ENCODE data around the gene FPGS. TPM values are rescaled to one million over a fixed set of nuclear protein-coding genes. Genes with fewer than 3 reads are reported as not detected.
A peak's percentile ranks its signal among the peaks of the same experiment; 100 is the strongest.

Gene FPGS
- total RNA-seq, 1 donor from 2014 or later: 132 TPM

DNA sequence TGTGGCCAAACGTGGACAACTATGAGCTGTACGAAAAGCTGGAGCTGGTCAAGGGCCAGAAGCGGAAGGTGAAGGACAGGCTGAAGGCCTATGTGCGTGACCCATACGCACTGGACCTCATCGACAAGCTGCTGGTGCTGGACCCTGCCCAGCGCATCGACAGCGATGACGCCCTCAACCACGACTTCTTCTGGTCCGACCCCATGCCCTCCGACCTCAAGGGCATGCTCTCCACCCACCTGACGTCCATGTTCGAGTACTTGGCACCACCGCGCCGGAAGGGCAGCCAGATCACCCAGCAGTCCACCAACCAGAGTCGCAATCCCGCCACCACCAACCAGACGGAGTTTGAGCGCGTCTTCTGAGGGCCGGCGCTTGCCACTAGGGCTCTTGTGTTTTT, 13.5 kb upstream of the FPGS start:
- no peak overlapping the region for H3K4me3 ChIP-seq (ENCODE audit: low read depth, low read length)
- no peak for DNase-seq (ENCODE audit: low read depth)
- TF ChIP-seq, protein P1, sequence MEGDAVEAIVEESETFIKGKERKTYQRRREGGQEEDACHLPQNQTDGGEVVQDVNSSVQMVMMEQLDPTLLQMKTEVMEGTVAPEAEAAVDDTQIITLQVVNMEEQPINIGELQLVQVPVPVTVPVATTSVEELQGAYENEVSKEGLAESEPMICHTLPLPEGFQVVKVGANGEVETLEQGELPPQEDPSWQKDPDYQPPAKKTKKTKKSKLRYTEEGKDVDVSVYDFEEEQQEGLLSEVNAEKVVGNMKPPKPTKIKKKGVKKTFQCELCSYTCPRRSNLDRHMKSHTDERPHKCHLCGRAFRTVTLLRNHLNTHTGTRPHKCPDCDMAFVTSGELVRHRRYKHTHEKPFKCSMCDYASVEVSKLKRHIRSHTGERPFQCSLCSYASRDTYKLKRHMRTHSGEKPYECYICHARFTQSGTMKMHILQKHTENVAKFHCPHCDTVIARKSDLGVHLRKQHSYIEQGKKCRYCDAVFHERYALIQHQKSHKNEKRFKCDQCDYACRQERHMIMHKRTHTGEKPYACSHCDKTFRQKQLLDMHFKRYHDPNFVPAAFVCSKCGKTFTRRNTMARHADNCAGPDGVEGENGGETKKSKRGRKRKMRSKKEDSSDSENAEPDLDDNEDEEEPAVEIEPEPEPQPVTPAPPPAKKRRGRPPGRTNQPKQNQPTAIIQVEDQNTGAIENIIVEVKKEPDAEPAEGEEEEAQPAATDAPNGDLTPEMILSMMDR (conservative IDR thresholded peaks at IDR 0.05; ENCODE audit: low read depth, low read length): no peak

DNA sequence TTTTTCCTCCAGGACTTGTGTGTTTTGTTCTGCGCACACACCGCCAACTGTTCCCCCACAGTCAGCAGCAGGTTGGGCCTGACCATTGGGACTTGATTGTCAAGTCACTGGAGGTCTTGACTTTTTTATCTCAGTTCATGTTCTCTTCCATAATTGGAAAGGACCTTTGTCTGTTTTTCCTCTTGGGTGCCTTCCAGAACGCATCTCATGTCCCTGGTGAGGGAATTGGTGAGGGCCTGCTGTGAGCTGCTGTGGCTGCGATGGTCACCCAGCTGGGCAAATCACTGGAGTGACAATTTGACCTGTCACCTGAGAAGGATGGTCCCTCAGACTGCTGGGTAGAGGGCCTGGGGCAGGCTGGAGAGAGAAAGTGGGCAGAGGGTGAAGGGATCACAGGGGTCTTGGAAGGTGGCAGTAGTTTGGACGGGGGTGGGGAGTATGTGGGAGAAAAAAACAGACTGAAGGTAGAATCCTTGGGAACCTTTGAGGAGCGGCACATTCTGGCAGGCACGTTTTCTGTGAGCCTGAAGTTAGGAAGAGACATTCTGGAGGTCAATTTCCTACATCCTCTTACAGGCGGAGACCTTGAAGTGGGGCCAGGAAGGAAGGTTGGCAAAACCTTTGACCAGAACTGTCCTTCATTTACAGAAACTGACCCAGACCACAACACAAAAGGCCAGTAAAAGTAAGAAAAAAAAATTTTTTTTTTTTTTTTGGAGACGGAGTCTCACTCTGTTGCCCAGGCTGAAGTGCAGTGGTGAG, 12.4 kb upstream of the FPGS start:
- TF ChIP-seq, protein P1 (conservative IDR thresholded peaks at IDR 0.05; ENCODE audit: low read depth, low read length): no peak
- DNase-seq (ENCODE audit: low read depth): no peak
- H3K4me3 ChIP-seq (ENCODE audit: low read depth, low read length): no peak overlapping the region

DNA sequence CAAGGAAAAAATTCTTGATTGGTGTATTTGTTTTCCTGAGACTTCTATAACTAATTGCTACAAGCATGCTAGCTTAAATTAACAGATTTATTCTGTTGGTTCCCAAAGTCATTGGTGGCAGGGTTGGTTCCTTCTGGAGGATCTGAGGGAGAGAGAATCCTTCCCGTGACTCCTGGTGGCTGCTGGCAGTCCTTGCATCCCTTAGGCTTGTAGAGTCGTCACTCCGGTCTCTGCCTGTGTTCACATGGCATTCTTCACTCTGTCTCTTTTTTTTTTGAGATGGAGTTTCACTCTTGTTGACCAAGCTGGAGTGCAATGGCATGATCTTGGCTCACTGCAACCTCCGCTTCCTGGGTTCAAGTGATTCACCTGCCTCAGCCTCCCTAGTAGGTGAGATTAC, 11.6 kb upstream of the FPGS start:
- DNase-seq (ENCODE audit: low read depth): no peak
- TF ChIP-seq, protein P1 (conservative IDR thresholded peaks at IDR 0.05; ENCODE audit: low read depth, low read length): peak; percentile 7
- no peak overlapping the region for H3K4me3 ChIP-seq (ENCODE audit: low read depth, low read length)

DNA sequence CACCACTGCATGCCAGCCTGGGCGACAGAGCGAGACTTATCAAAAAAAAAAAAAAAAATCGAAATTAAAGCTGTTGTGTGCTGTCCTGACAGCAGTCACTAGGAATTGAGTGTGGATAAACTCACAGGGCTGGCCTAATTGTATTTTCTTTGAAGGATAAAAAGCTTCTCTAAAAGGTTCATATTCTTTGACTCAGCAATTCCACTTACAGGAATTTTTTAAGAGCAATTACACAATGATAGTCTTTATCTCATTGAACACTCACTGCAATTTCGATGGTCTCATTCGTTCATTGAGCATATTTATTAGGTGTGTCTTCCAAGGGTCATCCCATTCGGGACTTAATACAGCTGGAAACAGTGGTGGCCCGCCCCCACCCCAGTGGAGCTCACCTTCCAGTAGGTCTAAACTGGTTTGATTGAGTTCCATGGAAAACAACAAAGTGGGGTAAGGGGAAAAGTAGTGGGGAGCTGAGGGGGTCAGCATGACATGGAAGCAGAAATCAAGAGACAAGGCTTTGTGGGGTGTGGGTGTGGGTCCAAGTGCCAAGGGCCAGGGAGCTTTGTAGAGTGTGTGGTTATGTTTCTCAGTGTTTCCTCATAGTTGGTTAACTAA, 10.2 kb upstream of the FPGS start:
- no peak for DNase-seq (ENCODE audit: low read depth)
- H3K4me3 ChIP-seq (ENCODE audit: low read depth, low read length): no peak overlapping the region
- TF ChIP-seq, protein P1 (conservative IDR thresholded peaks at IDR 0.05; ENCODE audit: low read depth, low read length): no peak

DNA sequence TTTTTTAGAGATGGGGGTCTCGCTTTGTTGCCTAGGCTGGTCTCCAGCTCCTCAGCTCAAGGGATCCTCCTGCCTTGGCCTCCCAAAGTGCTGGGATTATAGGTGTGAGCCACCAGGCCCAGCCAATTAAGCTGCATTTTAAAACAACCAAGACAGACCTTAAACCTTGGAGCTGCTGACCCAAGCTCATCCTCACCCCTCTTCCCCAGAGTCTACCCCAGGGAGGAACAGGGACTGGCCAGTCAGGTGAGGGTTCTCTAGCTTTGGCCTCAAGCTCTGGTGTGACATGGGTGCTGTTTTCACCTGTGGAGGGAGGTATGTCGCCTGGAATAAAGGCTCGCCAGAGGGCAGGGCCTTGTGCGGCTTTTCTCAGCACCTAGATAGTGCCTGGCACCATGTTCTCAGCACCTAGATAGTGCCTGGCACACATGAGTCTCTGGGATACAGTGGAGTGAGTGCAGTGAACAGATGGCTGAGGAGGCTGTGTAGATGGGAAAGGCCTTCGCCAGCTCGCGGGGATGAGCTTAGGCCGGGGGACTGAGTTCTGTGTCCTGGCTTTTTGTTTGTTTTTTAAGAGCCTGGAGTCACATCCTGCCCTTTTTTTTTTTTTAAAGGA, 9.5 kb upstream of the FPGS start:
- no peak overlapping the region for H3K4me3 ChIP-seq (ENCODE audit: low read depth, low read length)
- DNase-seq (ENCODE audit: low read depth): no peak
- TF ChIP-seq, protein P1 (conservative IDR thresholded peaks at IDR 0.05; ENCODE audit: low read depth, low read length): no peak

DNA sequence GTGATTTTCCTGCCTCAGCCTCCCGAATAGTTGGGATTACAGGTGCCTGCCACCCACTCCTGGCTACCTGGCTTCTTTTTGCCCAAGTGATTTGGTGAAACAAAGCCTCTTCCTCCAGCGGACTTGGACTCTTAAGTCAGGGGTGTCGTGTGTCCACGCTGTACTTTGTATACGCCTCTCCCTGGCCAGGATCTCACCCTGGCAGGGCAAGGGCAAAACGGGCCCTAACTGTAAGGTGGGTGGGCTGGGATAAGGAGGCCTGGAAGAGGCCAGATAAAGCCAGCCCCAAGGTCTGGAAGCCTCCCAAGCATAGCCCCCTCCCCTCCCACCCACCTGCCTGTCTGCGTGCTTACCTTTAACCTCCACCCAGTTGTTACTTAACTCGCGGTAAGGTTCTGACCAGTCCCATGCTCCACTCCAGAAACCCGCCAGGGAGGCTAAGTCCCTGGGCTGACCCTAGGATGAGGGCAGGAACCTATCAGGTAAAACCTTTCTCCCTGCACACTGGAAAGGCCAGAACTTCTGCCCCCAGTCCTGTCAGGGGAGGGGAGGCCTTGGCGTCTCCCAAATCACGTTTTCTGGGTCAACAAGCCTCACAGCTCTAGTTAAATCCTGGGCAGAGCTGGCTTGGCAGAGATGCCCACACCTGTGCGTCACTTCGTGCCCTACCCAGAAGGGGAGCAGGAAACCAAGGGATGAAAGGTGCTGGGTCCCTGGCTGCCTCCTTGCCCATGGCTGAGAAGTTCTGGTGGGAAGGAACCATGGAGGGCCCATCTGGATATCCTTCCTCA, 8.5 kb upstream of the FPGS start:
- TF ChIP-seq, protein P1 (conservative IDR thresholded peaks at IDR 0.05; ENCODE audit: low read depth, low read length): no peak
- H3K4me3 ChIP-seq (ENCODE audit: low read depth, low read length): no peak overlapping the region
- no peak for DNase-seq (ENCODE audit: low read depth)
